H1 (cell line): ENCODE results near the gene TLE1. TPM values are rescaled to one million over a fixed set of nuclear protein-coding genes. Genes with fewer than 3 reads are reported as not detected.

Source experiments
- polyA plus RNA-seq, 7 experiments: library from polyadenylated mRNA; depleted of rRNA in 3 of 7; stranded (reverse) in 5 of 7; unstranded in 2 of 7; fragments of >200 nt in 5 of 7; fragments of 200-250 nt in 2 of 7; gene quantifications; 1 replicate in 5 of 7; 2 replicates in 1 of 7; 4 replicates in 1 of 7; pipeline versions ENCODE4 v1.2.1 to v1.2.3, GENCODE V29; 2011 to 2013; ENCODE audit warnings: missing spikeins in 2 of 7, mixed read lengths in 2 of 7
- total RNA-seq: library from RNA; stranded (reverse); fragmentation: NEBNext Ultra II Directional; extraction: Animal tissue kit (Norgen Biotek cat#: 25700); gene quantifications from 2 replicates; pipeline ENCODE4 v1.2.1, GENCODE V29; 2021
- TF ChIP-seq, protein P1 (sequence below): fragments of 300-600 bp; sonication (generic); IDR thresholded peaks from 2 replicates; pipeline ENCODE4 v1.7.1; 2012; ENCODE audit warnings: low read length, moderate library complexity, mild to moderate bottlenecking, inconsistent platforms; ENCODE audit not compliant: insufficient replicate concordance

TLE1 gene
- total and polyA plus RNA-seq, 2 of the 8 experiments (the other 6 are each of a cell fraction or from before 2014, with no cell fraction given): 81.8 to 91.6 TPM

DNA sequence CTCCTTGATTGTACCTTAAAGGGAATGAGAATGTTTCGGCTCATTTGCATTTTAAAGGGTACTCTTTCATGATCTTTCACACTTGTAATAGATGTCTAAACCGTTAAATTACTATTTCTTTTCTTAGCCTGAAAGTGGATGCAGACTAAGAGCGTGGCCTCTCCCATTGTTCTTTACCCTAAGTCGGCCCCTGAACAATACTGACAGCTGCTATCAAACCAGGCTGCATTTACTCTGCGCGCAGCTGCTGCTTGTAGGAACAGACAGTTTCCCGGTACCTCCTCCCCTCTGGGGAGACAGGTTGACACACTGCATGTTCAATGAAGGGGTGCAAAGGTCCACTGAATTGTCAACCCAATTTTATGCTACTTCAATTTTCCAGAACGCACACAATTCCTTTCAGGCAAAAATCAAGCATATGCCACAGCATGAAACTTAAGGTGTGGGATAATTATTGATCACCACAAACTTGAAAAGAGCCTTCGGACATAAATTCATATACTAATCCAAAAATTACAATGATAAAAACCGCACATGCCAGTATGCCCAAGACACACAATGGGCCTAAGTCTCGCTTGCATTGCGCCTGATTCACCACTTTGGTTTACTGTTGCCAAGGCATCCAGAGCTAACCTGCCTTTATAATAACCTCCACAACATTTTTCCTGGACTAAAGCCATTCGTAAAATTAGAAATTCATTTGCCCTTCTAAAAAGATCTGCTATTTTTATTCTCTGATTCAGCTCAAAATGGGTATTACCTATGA lies 39.7 kb downstream of the TLE1 start (continued):
- TF ChIP-seq, protein P1, sequence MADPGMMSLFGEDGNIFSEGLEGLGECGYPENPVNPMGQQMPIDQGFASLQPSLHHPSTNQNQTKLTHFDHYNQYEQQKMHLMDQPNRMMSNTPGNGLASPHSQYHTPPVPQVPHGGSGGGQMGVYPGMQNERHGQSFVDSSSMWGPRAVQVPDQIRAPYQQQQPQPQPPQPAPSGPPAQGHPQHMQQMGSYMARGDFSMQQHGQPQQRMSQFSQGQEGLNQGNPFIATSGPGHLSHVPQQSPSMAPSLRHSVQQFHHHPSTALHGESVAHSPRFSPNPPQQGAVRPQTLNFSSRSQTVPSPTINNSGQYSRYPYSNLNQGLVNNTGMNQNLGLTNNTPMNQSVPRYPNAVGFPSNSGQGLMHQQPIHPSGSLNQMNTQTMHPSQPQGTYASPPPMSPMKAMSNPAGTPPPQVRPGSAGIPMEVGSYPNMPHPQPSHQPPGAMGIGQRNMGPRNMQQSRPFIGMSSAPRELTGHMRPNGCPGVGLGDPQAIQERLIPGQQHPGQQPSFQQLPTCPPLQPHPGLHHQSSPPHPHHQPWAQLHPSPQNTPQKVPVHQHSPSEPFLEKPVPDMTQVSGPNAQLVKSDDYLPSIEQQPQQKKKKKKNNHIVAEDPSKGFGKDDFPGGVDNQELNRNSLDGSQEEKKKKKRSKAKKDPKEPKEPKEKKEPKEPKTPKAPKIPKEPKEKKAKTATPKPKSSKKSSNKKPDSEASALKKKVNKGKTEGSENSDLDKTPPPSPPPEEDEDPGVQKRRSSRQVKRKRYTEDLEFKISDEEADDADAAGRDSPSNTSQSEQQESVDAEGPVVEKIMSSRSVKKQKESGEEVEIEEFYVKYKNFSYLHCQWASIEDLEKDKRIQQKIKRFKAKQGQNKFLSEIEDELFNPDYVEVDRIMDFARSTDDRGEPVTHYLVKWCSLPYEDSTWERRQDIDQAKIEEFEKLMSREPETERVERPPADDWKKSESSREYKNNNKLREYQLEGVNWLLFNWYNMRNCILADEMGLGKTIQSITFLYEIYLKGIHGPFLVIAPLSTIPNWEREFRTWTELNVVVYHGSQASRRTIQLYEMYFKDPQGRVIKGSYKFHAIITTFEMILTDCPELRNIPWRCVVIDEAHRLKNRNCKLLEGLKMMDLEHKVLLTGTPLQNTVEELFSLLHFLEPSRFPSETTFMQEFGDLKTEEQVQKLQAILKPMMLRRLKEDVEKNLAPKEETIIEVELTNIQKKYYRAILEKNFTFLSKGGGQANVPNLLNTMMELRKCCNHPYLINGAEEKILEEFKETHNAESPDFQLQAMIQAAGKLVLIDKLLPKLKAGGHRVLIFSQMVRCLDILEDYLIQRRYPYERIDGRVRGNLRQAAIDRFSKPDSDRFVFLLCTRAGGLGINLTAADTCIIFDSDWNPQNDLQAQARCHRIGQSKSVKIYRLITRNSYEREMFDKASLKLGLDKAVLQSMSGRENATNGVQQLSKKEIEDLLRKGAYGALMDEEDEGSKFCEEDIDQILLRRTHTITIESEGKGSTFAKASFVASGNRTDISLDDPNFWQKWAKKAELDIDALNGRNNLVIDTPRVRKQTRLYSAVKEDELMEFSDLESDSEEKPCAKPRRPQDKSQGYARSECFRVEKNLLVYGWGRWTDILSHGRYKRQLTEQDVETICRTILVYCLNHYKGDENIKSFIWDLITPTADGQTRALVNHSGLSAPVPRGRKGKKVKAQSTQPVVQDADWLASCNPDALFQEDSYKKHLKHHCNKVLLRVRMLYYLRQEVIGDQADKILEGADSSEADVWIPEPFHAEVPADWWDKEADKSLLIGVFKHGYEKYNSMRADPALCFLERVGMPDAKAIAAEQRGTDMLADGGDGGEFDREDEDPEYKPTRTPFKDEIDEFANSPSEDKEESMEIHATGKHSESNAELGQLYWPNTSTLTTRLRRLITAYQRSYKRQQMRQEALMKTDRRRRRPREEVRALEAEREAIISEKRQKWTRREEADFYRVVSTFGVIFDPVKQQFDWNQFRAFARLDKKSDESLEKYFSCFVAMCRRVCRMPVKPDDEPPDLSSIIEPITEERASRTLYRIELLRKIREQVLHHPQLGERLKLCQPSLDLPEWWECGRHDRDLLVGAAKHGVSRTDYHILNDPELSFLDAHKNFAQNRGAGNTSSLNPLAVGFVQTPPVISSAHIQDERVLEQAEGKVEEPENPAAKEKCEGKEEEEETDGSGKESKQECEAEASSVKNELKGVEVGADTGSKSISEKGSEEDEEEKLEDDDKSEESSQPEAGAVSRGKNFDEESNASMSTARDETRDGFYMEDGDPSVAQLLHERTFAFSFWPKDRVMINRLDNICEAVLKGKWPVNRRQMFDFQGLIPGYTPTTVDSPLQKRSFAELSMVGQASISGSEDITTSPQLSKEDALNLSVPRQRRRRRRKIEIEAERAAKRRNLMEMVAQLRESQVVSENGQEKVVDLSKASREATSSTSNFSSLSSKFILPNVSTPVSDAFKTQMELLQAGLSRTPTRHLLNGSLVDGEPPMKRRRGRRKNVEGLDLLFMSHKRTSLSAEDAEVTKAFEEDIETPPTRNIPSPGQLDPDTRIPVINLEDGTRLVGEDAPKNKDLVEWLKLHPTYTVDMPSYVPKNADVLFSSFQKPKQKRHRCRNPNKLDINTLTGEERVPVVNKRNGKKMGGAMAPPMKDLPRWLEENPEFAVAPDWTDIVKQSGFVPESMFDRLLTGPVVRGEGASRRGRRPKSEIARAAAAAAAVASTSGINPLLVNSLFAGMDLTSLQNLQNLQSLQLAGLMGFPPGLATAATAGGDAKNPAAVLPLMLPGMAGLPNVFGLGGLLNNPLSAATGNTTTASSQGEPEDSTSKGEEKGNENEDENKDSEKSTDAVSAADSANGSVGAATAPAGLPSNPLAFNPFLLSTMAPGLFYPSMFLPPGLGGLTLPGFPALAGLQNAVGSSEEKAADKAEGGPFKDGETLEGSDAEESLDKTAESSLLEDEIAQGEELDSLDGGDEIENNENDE: no peak
